SK-N-SH (cell line): ENCODE results near the gene AADACL4. TPM values are rescaled to one million over a fixed set of nuclear protein-coding genes. Genes with fewer than 3 reads are reported as not detected.

ENCODE experiments used
- CTCF ChIA-PET: fragments of 300-600, 350-600 bp; formaldehyde crosslinking; extraction: SDS; loops from one replicate; lab custom pipeline; 2021; lab: Yijun Ruan, JAX
- POLR2A ChIA-PET: fragments of 350-600 bp; sonication (Branson Sonifier 250); formaldehyde crosslinking; extraction: SDS; loops from one replicate; lab custom pipeline; 2020; ENCODE audit warnings: antibody characterized with exemption, inconsistent platforms; lab: Yijun Ruan, JAX
- DNase-seq: peaks from one replicate; pipeline ENCODE4 v3.0.0; 2012
- H2AFZ ChIP-seq: fragments of 200-600 bp; sonication (generic); 2 replicates; pipeline ENCODE4 v1.8.1; 2016; ENCODE audit warnings: antibody characterized with exemption, mild to moderate bottlenecking, low read depth
- H3F3A ChIP-seq: fragments of 200-600 bp; sonication (generic); replicated peaks from 2 replicates; pipeline ENCODE3; 2016; ENCODE audit warnings: antibody characterized with exemption, mild to moderate bottlenecking; ENCODE audit not compliant: insufficient read depth
- H3K27ac ChIP-seq, 2 experiments: fragments of 200-500 bp in 1 of 2; fragments of 200-600 bp in 1 of 2; sonication (Bioruptor generic) in 1 of 2; sonication (generic), shearing (Covaris generic) in 1 of 2; 2 replicates each; pipeline versions ENCODE4 v1.5.1 to v1.6.1; 2014 to 2016; ENCODE audit warnings: low read depth in 2 of 2, inconsistent platforms in 1 of 2, low read length in 1 of 2, mild to moderate bottlenecking in 1 of 2, mixed read lengths in 1 of 2
- H3K27me3 ChIP-seq: fragments of 200-600 bp; sonication (generic), shearing (Covaris generic); 2 replicates; pipeline ENCODE4 v1.6.1; 2016; ENCODE audit warnings: mixed run types; ENCODE audit not compliant: insufficient read depth
- H3K36me3 ChIP-seq, 2 experiments: fragments of 200-500 bp in 1 of 2; fragments of 200-600 bp in 1 of 2; sonication (Bioruptor generic) in 1 of 2; sonication (generic) in 1 of 2; replicated peaks in 1 of 2; 2 replicates each; pipeline versions ENCODE3 to v1.5.1; 2014 to 2016; ENCODE audit warnings: low read length in 1 of 2, mild to moderate bottlenecking in 1 of 2; ENCODE audit not compliant: insufficient read depth in 2 of 2, control insufficient read depth in 1 of 2
- H3K4me1 ChIP-seq, 2 experiments: fragments of 200-500 bp in 1 of 2; fragments of 200-600 bp in 1 of 2; sonication (Bioruptor generic) in 1 of 2; sonication (generic), shearing (Covaris generic) in 1 of 2; 2 replicates each; pipeline versions ENCODE4 v1.5.1 to v1.6.1; 2014 to 2016; ENCODE audit warnings: low read depth in 1 of 2, low read length in 1 of 2, mixed run types in 1 of 2; ENCODE audit not compliant: insufficient read depth in 2 of 2, control insufficient read depth in 1 of 2
- H3K4me2 ChIP-seq: fragments of 200-600 bp; sonication (generic), shearing (Covaris generic); 2 replicates; pipeline ENCODE4 v1.6.1; 2017; ENCODE audit warnings: mixed run types
- H3K4me3 ChIP-seq, 2 experiments: fragments of 200-500 bp in 1 of 2; fragments of 200-600 bp in 1 of 2; sonication (Bioruptor generic) in 1 of 2; sonication (generic), shearing (Covaris generic) in 1 of 2; 2 replicates each; pipeline versions ENCODE4 v1.5.1 to v1.8.1; 2014 to 2016; ENCODE audit warnings: low read depth in 2 of 2, inconsistent platforms in 1 of 2, low read length in 1 of 2, mild to moderate bottlenecking in 1 of 2, mixed read lengths in 1 of 2, moderate library complexity in 1 of 2
- H3K79me2 ChIP-seq: fragments of 200-600 bp; sonication (generic); 2 replicates; pipeline ENCODE4 v1.8.1; 2017; ENCODE audit warnings: mild to moderate bottlenecking; ENCODE audit not compliant: insufficient read depth
- H3K9ac ChIP-seq: fragments of 200-600 bp; sonication (generic); 2 replicates; pipeline ENCODE4 v1.6.1; 2017; ENCODE audit warnings: mixed run types
- H3K9me2 ChIP-seq: fragments of 200-600 bp; sonication (generic); 2 replicates; pipeline ENCODE4 v1.6.1; 2017; ENCODE audit warnings: mixed run types
- H3K9me3 ChIP-seq: fragments of 200-600 bp; sonication (generic); 2 replicates; pipeline ENCODE4 v1.6.1; 2017; ENCODE audit warnings: mixed run types, mild to moderate bottlenecking, moderate library complexity
- H4K20me1 ChIP-seq: fragments of 200-600 bp; sonication (generic); 2 replicates; pipeline ENCODE4 v1.6.1; 2017; ENCODE audit warnings: mild to moderate bottlenecking, mixed run types; ENCODE audit not compliant: insufficient read depth
- CHD2 ChIP-seq: fragments of 150-350 bp; IDR thresholded peaks from 2 replicates; pipeline ENCODE4 v1.6.1; 2018; ENCODE audit warnings: low read length; ENCODE audit not compliant: partially characterized antibody
- EP300 ChIP-seq, 2 experiments: IDR thresholded peaks; 2 replicates each; pipeline versions ENCODE4 v1.4.0 to v1.6.1; 2012; ENCODE audit warnings: borderline replicate concordance in 1 of 2, low read depth in 1 of 2, low read length in 1 of 2
- EZH2phosphoT487 ChIP-seq: fragments of 200-600 bp; sonication (generic); IDR thresholded peaks from 2 replicates; pipeline ENCODE4 v1.6.1; 2017; ENCODE audit warnings: low read depth, mixed run types, mild to moderate bottlenecking, antibody characterized with exemption, moderate library complexity, borderline replicate concordance
- FOSL2 ChIP-seq: IDR thresholded peaks from 2 replicates; pipeline ENCODE4 v1.4.0; 2012; ENCODE audit warnings: low read depth, mild to moderate bottlenecking, moderate library complexity, borderline replicate concordance
- FOXJ3 ChIP-seq: sonication (generic); formaldehyde crosslinking; IDR thresholded peaks from 2 replicates; pipeline ENCODE4 v1.5.1; 2020; ENCODE audit warnings: mild to moderate bottlenecking, missing genetic modification reagents
- GABPA ChIP-seq: IDR thresholded peaks from 2 replicates; pipeline ENCODE4 v1.4.0; 2012; ENCODE audit warnings: low read depth, mild to moderate bottlenecking
- GATA2 ChIP-seq: sonication (generic); formaldehyde crosslinking; IDR thresholded peaks from 2 replicates; pipeline ENCODE4 v1.5.0; 2020; ENCODE audit warnings: mild to moderate bottlenecking, missing genetic modification reagents
- JUND ChIP-seq: IDR thresholded peaks from 2 replicates; pipeline ENCODE4 v1.4.0; 2012
- MAX ChIP-seq: IDR thresholded peaks from 2 replicates; pipeline ENCODE4 v1.4.0; 2012; ENCODE audit warnings: low read depth
- NFIC ChIP-seq: IDR thresholded peaks from 2 replicates; pipeline ENCODE4 v1.4.0; 2012; ENCODE audit warnings: borderline replicate concordance
- NRF1 ChIP-seq: IDR thresholded peaks from 2 replicates; pipeline ENCODE4 v1.6.1; 2012; ENCODE audit warnings: low read depth, mild to moderate bottlenecking, low read length
- POLR2AphosphoS5 ChIP-seq: IDR thresholded peaks from 2 replicates; pipeline ENCODE4 v1.6.1; 2012; ENCODE audit warnings: low read depth, low read length
- RFX5 ChIP-seq: IDR thresholded peaks from 2 replicates; pipeline ENCODE4 v1.6.1; 2012; ENCODE audit warnings: mild to moderate bottlenecking, improper control_type of control experiment, low read length
- RXRA ChIP-seq: IDR thresholded peaks from 2 replicates; pipeline ENCODE4 v1.4.0; 2012; ENCODE audit warnings: low read depth, mild to moderate bottlenecking, borderline replicate concordance
- SIN3A ChIP-seq: IDR thresholded peaks from 2 replicates; pipeline ENCODE4 v1.6.1; 2012; ENCODE audit warnings: low read depth, mild to moderate bottlenecking, low read length, moderate library complexity, borderline replicate concordance
- TCF12 ChIP-seq: IDR thresholded peaks from 2 replicates; pipeline ENCODE4 v1.4.0; 2012
- TEAD4 ChIP-seq: IDR thresholded peaks from 2 replicates; pipeline ENCODE4 v1.4.0; 2012; ENCODE audit warnings: mild to moderate bottlenecking, borderline replicate concordance; ENCODE audit not compliant: insufficient read depth
- YY1 ChIP-seq: IDR thresholded peaks from 2 replicates; pipeline ENCODE4 v1.4.0; 2012; ENCODE audit warnings: low read depth, mild to moderate bottlenecking
- WGBS: methylation state at CpG from one replicate; pipeline ENCODE4 v1.1.6; 2017; ENCODE audit warnings: low lambda C conversion rate; 5-methylcytosine and 5-hydroxymethylcytosine counted together
- polyA plus RNA-seq, 3 experiments: library from polyadenylated mRNA; depleted of rRNA; stranded (reverse); fragments of >200 nt; gene quantifications; 2 replicates each; pipeline ENCODE4 v1.2.3, GENCODE V29; 2012
- TF ChIP-seq, protein P1 (sequence below): IDR thresholded peaks from 2 replicates; pipeline ENCODE4 v1.4.0; 2012; ENCODE audit warnings: low read depth, borderline replicate concordance
- TF ChIP-seq, protein P2 (sequence below): IDR thresholded peaks from 2 replicates; pipeline ENCODE4 v1.4.0; 2012; ENCODE audit warnings: low read depth, borderline replicate concordance
- TF ChIP-seq, protein P3 (sequence below): IDR thresholded peaks from 2 replicates; pipeline ENCODE4; 2012
- TF ChIP-seq, protein P4 (sequence below): fragments of 200-600 bp; sonication (generic); IDR thresholded peaks from 2 replicates; pipeline ENCODE4 v1.6.1; 2017; ENCODE audit warnings: antibody characterized with exemption, mild to moderate bottlenecking, moderate library complexity

AADACL4 gene
- polyA plus RNA-seq, 1 of the 3 experiments (the other 2 are of a cell fraction), result 0.59 TPM

- ChIA-PET POLR2A (no interaction called here), CTCF (interaction anchor here (1.5 kb wide), 1 partner anchor 19 kb away, joined by 4 read pairs; no protein-coding TSS in a partner anchor)
- H3K4me1 ChIP-seq, result no peaks in the 10 kb centered on the region
- no peak overlapping the region for H3K9ac ChIP-seq
- no peak overlapping the region for H3K4me2 ChIP-seq
- no peaks in the 10 kb centered on the region for H4K20me1 ChIP-seq
- no peaks in the 10 kb centered on the region for H3K9me2 ChIP-seq
- H3K4me3 ChIP-seq, result no peak overlapping the region
- 0% methylated on average over 1 of the region's 1 CpG for WGBS
- no peak overlapping the region for H3K27ac ChIP-seq
- no peak for DNase-seq
- no peaks in the 10 kb centered on the region for H3F3A ChIP-seq
- H3K79me2 ChIP-seq, result no peaks in the 10 kb centered on the region
- no peaks in the 10 kb centered on the region for H3K9me3 ChIP-seq
- TF ChIP-seq, protein P1, sequence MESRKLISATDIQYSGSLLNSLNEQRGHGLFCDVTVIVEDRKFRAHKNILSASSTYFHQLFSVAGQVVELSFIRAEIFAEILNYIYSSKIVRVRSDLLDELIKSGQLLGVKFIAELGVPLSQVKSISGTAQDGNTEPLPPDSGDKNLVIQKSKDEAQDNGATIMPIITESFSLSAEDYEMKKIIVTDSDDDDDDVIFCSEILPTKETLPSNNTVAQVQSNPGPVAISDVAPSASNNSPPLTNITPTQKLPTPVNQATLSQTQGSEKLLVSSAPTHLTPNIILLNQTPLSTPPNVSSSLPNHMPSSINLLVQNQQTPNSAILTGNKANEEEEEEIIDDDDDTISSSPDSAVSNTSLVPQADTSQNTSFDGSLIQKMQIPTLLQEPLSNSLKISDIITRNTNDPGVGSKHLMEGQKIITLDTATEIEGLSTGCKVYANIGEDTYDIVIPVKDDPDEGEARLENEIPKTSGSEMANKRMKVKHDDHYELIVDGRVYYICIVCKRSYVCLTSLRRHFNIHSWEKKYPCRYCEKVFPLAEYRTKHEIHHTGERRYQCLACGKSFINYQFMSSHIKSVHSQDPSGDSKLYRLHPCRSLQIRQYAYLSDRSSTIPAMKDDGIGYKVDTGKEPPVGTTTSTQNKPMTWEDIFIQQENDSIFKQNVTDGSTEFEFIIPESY, result no peak
- no peak for TF ChIP-seq RXRA
- no peak for TF ChIP-seq TEAD4
- no peak for TF ChIP-seq POLR2AphosphoS5
- TF ChIP-seq JUND, result no peak
- no peak for TF ChIP-seq YY1
- TF ChIP-seq, protein P2, sequence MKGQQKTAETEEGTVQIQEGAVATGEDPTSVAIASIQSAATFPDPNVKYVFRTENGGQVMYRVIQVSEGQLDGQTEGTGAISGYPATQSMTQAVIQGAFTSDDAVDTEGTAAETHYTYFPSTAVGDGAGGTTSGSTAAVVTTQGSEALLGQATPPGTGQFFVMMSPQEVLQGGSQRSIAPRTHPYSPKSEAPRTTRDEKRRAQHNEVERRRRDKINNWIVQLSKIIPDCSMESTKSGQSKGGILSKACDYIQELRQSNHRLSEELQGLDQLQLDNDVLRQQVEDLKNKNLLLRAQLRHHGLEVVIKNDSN, result no peak
- TF ChIP-seq EZH2phosphoT487, result no peak
- no peak for TF ChIP-seq GATA2 (CRISPR knock-in tag)
- no peak for TF ChIP-seq NFIC
- TF ChIP-seq GABPA, result no peak
- no peak for TF ChIP-seq TCF12
- TF ChIP-seq SIN3A, result no peak
- no peak for TF ChIP-seq FOSL2
- TF ChIP-seq CHD2, result no peak
- TF ChIP-seq EP300 (IDR thresholded peaks at IDR 0.05; ENCODE audit: borderline replicate concordance in 1 of 2, low read depth in 1 of 2, low read length in 1 of 2), result no peak
- no peaks in the 10 kb centered on the region for H3K36me3 ChIP-seq
- no peak overlapping the region for H2AFZ ChIP-seq
- no peaks in the 10 kb centered on the region for H3K27me3 ChIP-seq
Measured at GRCh38 chr1:12677565-12677964, 33.7 kb downstream of the AADACL4 start.

GRCh38 chr1:12678350-12678749, 34.5 kb downstream of the AADACL4 start:
- no peak overlapping the region for H3K4me2 ChIP-seq
- H3K36me3 ChIP-seq, result no peaks in the 10 kb centered on the region
- no peak overlapping the region for H3K4me3 ChIP-seq
- no peaks in the 10 kb centered on the region for H3K79me2 ChIP-seq
- H4K20me1 ChIP-seq, result no peaks in the 10 kb centered on the region
- H2AFZ ChIP-seq, result no peak overlapping the region
- WGBS, result 8% methylated on average over 2 of the region's 2 CpGs
- ChIA-PET CTCF (interaction anchor here (1.5 kb wide), 1 partner anchor 19 kb away, joined by 4 read pairs; no protein-coding TSS in a partner anchor), POLR2A (no interaction called here)
- H3K4me1 ChIP-seq, result no peaks in the 10 kb centered on the region
- no peak overlapping the region for H3K27ac ChIP-seq
- no peak for DNase-seq
- no peak overlapping the region for H3K9ac ChIP-seq
- no peaks in the 10 kb centered on the region; the same call in 1 of the 2 replicates for H3K27me3 ChIP-seq
- no peaks in the 10 kb centered on the region for H3F3A ChIP-seq
- no peaks in the 10 kb centered on the region for H3K9me2 ChIP-seq
- H3K9me3 ChIP-seq, result no peaks in the 10 kb centered on the region
- TF ChIP-seq, protein P3, sequence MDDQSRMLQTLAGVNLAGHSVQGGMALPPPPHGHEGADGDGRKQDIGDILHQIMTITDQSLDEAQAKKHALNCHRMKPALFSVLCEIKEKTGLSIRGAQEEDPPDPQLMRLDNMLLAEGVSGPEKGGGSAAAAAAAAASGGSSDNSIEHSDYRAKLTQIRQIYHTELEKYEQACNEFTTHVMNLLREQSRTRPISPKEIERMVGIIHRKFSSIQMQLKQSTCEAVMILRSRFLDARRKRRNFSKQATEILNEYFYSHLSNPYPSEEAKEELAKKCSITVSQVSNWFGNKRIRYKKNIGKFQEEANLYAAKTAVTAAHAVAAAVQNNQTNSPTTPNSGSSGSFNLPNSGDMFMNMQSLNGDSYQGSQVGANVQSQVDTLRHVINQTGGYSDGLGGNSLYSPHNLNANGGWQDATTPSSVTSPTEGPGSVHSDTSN, result no peak
- TF ChIP-seq FOXJ3 (CRISPR knock-in tag) (no peak), GATA2 (CRISPR knock-in tag) (no peak), RFX5 (no peak), NFIC (no peak), TEAD4 (no peak), NRF1 (no peak), MAX (no peak), GABPA (no peak)
- TF ChIP-seq, protein P1, result no peak
- TF ChIP-seq, protein P4, sequence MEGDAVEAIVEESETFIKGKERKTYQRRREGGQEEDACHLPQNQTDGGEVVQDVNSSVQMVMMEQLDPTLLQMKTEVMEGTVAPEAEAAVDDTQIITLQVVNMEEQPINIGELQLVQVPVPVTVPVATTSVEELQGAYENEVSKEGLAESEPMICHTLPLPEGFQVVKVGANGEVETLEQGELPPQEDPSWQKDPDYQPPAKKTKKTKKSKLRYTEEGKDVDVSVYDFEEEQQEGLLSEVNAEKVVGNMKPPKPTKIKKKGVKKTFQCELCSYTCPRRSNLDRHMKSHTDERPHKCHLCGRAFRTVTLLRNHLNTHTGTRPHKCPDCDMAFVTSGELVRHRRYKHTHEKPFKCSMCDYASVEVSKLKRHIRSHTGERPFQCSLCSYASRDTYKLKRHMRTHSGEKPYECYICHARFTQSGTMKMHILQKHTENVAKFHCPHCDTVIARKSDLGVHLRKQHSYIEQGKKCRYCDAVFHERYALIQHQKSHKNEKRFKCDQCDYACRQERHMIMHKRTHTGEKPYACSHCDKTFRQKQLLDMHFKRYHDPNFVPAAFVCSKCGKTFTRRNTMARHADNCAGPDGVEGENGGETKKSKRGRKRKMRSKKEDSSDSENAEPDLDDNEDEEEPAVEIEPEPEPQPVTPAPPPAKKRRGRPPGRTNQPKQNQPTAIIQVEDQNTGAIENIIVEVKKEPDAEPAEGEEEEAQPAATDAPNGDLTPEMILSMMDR, result no peak
